ENCODE measurements around the gene MXD1. TPM values are rescaled to one million over a fixed set of nuclear protein-coding genes. Genes with fewer than 3 reads are reported as not detected.

The MXD1 gene
- total and polyA plus RNA-seq, 2 experiments from 2014 or later, result 1.8 to 3.9 TPM

DNA sequence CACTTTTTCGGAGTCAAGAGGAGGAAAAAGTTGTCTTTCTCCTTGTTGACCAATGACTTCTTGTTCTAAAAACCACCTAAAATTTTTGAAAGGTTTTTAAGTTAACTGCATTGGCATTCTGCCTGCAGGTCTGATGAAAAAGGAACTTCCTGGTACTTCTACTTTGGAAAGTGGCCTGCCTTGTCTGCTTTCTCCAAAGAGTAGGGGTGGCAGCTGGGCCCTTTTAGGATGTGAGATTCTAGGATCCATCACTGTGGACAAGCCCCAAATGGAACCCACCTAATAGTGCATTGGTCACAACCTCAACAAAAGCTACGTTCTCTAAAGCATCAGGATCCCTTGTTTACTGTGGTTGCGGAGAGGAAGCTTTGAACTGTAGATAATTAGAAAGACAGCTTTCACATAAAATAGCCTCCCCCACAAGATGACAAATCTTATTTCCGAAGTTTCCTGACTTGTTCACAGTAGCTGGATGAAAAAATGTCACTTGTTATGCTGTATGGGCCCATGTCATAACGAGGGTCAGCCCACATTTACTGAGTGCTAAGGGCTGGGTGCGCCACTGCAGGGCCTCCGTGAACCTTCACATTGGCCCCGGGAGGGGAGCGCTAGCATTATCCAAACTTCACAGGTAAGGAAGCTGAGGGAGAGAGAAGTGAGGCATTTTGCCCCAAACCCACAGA, 29.1 kb downstream of the MXD1 start (continued):
- TF ChIP-seq, protein P1, sequence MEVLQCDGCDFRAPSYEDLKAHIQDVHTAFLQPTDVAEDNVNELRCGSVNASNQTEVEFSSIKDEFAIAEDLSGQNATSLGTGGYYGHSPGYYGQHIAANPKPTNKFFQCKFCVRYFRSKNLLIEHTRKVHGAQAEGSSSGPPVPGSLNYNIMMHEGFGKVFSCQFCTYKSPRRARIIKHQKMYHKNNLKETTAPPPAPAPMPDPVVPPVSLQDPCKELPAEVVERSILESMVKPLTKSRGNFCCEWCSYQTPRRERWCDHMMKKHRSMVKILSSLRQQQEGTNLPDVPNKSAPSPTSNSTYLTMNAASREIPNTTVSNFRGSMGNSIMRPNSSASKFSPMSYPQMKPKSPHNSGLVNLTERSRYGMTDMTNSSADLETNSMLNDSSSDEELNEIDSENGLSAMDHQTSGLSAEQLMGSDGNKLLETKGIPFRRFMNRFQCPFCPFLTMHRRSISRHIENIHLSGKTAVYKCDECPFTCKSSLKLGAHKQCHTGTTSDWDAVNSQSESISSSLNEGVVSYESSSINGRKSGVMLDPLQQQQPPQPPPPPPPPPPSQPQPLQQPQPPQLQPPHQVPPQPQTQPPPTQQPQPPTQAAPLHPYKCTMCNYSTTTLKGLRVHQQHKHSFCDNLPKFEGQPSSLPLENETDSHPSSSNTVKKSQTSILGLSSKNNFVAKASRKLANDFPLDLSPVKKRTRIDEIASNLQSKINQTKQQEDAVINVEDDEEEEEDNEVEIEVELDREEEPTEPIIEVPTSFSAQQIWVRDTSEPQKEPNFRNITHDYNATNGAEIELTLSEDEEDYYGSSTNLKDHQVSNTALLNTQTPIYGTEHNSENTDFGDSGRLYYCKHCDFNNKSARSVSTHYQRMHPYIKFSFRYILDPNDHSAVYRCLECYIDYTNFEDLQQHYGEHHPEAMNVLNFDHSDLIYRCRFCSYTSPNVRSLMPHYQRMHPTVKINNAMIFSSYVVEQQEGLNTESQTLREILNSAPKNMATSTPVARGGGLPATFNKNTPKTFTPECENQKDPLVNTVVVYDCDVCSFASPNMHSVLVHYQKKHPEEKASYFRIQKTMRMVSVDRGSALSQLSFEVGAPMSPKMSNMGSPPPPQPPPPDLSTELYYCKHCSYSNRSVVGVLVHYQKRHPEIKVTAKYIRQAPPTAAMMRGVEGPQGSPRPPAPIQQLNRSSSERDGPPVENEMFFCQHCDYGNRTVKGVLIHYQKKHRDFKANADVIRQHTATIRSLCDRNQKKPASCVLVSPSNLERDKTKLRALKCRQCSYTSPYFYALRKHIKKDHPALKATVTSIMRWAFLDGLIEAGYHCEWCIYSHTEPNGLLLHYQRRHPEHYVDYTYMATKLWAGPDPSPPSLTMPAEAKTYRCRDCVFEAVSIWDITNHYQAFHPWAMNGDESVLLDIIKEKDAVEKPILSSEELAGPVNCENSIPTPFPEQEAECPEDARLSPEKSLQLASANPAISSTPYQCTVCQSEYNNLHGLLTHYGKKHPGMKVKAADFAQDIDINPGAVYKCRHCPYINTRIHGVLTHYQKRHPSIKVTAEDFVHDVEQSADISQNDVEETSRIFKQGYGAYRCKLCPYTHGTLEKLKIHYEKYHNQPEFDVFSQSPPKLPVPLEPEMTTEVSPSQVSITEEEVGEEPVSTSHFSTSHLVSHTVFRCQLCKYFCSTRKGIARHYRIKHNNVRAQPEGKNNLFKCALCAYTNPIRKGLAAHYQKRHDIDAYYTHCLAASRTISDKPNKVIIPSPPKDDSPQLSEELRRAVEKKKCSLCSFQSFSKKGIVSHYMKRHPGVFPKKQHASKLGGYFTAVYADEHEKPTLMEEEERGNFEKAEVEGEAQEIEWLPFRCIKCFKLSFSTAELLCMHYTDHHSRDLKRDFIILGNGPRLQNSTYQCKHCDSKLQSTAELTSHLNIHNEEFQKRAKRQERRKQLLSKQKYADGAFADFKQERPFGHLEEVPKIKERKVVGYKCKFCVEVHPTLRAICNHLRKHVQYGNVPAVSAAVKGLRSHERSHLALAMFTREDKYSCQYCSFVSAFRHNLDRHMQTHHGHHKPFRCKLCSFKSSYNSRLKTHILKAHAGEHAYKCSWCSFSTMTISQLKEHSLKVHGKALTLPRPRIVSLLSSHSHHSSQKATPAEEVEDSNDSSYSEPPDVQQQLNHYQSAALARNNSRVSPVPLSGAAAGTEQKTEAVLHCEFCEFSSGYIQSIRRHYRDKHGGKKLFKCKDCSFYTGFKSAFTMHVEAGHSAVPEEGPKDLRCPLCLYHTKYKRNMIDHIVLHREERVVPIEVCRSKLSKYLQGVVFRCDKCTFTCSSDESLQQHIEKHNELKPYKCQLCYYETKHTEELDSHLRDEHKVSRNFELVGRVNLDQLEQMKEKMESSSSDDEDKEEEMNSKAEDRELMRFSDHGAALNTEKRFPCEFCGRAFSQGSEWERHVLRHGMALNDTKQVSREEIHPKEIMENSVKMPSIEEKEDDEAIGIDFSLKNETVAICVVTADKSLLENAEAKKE (CRISPR knock-in tag; IDR thresholded peaks at IDR 0.05), result no peak
- no peak for TF ChIP-seq CREB1 (CRISPR knock-in tag; IDR thresholded peaks at IDR 0.05; ENCODE audit: low read depth)
- TF ChIP-seq, protein P2, sequence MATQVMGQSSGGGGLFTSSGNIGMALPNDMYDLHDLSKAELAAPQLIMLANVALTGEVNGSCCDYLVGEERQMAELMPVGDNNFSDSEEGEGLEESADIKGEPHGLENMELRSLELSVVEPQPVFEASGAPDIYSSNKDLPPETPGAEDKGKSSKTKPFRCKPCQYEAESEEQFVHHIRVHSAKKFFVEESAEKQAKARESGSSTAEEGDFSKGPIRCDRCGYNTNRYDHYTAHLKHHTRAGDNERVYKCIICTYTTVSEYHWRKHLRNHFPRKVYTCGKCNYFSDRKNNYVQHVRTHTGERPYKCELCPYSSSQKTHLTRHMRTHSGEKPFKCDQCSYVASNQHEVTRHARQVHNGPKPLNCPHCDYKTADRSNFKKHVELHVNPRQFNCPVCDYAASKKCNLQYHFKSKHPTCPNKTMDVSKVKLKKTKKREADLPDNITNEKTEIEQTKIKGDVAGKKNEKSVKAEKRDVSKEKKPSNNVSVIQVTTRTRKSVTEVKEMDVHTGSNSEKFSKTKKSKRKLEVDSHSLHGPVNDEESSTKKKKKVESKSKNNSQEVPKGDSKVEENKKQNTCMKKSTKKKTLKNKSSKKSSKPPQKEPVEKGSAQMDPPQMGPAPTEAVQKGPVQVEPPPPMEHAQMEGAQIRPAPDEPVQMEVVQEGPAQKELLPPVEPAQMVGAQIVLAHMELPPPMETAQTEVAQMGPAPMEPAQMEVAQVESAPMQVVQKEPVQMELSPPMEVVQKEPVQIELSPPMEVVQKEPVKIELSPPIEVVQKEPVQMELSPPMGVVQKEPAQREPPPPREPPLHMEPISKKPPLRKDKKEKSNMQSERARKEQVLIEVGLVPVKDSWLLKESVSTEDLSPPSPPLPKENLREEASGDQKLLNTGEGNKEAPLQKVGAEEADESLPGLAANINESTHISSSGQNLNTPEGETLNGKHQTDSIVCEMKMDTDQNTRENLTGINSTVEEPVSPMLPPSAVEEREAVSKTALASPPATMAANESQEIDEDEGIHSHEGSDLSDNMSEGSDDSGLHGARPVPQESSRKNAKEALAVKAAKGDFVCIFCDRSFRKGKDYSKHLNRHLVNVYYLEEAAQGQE (IDR thresholded peaks at IDR 0.05; ENCODE audit: unreplicated experiment), result no peak

DNA sequence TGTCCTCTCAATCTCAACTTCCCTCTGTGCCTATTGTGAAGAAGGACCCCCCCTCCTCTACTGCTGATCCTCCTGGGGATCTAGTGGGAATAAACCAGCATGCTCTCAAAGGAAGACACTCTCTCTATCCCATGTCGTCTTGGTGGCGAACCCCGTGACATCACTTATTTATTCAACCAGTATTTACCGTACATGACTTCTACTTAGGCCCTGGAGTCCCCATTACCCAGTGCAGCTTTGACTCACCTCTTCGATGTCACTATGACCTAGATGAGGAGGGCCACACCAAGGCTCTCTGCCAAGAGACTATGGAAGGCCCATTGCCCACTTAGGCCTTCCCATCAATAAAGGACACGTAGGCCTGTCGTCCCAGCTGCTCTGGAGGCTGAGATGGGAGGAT, 29.8 kb downstream of the MXD1 start:
- Mint-ChIP-seq H3K4me3 (no peak overlapping the region), H3K36me3 (ENCODE audit: low read depth) (no peaks in the 10 kb centered on the region), H3K27ac (no peak overlapping the region), H3K9me3 (no peaks in the 10 kb centered on the region), H3K27me3 (ENCODE audit: insufficient read depth, low read depth, poor library complexity) (peaks cover 5% of the 10 kb centered on the region), H3K4me1 (peaks cover 13% of the 10 kb centered on the region)
- no peak overlapping the region for H3K4me3 ChIP-seq
- H4K20me1 ChIP-seq (replicated peaks; ENCODE audit: insufficient read depth), result no peaks in the 10 kb centered on the region
- no peaks in the 10 kb centered on the region for H3K9me2 ChIP-seq (ENCODE audit: insufficient read depth)
- H3K27me3 ChIP-seq (ENCODE audit: insufficient read depth), result no peaks in the 10 kb centered on the region
- no peak overlapping the region for H3K27ac ChIP-seq (ENCODE audit: low read depth)
- no peaks in the 10 kb centered on the region for H3K79me2 ChIP-seq (replicated peaks; ENCODE audit: insufficient read depth)
- ATAC-seq (no peak), DNase-seq (ENCODE audit: low spot score) (no peak)
- H2AFZ ChIP-seq, result no peak overlapping the region
- 0 out of 2 replicates have a peak, but pooled peaks cover 3% of the 10 kb centered on the region for H3F3A ChIP-seq (replicated peaks; ENCODE audit: low read depth)
- H3K4me2 ChIP-seq, result no peak overlapping the region
- peaks cover 8% of the 10 kb centered on the region for H3K4me1 ChIP-seq (ENCODE audit: insufficient read depth)
- H3K36me3 ChIP-seq (ENCODE audit: insufficient read depth), result no peaks in the 10 kb centered on the region
- TF ChIP-seq ZNF331 (CRISPR knock-in tag; IDR thresholded peaks at IDR 0.05; ENCODE audit: low read depth), result no peak
- no peak for TF ChIP-seq POLR2AphosphoS5 (IDR thresholded peaks at IDR 0.05; ENCODE audit: low read depth)
- TF ChIP-seq, protein P2 (IDR thresholded peaks at IDR 0.05; ENCODE audit: unreplicated experiment), result no peak
- TF ChIP-seq JUNB (IDR thresholded peaks at IDR 0.05; ENCODE audit: unreplicated experiment), result no peak
- TF ChIP-seq CREB1 (CRISPR knock-in tag; IDR thresholded peaks at IDR 0.05; ENCODE audit: low read depth), result no peak
- no peak for TF ChIP-seq NANOG (IDR thresholded peaks at IDR 0.05; ENCODE audit: borderline replicate concordance)
- no peak for TF ChIP-seq EZH2phosphoT487 (IDR thresholded peaks at IDR 0.05; ENCODE audit: unreplicated experiment)
- TF ChIP-seq, protein P3, sequence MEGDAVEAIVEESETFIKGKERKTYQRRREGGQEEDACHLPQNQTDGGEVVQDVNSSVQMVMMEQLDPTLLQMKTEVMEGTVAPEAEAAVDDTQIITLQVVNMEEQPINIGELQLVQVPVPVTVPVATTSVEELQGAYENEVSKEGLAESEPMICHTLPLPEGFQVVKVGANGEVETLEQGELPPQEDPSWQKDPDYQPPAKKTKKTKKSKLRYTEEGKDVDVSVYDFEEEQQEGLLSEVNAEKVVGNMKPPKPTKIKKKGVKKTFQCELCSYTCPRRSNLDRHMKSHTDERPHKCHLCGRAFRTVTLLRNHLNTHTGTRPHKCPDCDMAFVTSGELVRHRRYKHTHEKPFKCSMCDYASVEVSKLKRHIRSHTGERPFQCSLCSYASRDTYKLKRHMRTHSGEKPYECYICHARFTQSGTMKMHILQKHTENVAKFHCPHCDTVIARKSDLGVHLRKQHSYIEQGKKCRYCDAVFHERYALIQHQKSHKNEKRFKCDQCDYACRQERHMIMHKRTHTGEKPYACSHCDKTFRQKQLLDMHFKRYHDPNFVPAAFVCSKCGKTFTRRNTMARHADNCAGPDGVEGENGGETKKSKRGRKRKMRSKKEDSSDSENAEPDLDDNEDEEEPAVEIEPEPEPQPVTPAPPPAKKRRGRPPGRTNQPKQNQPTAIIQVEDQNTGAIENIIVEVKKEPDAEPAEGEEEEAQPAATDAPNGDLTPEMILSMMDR (conservative IDR thresholded peaks at IDR 0.05; ENCODE audit: low read depth in 2 of 2), result no peak

Data from GM23338 (cell line).